Superior temporal gyrus (tissue), 1 donor: ENCODE data around the gene ARF6.
"Not testable (repeated sequence)": the region's sequence is repeated elsewhere in the genome, so short reads cannot be mapped to it uniquely, and the experiment has no call there.

ENCODE experiments used
- DNase-seq: peaks from one replicate; pipeline ENCODE4 v3.0.0-alpha.2; 2016; ENCODE audit errors: extremely low spot score

The ARF6 gene

GRCh38 chr14:49876563-49877127 is 16.2 kb upstream of the ARF6 start:
- DNase-seq: no peak

GRCh38 chr14:49879646-49880204 is 13.2 kb upstream of the ARF6 start:
- no peak for DNase-seq

DNA sequence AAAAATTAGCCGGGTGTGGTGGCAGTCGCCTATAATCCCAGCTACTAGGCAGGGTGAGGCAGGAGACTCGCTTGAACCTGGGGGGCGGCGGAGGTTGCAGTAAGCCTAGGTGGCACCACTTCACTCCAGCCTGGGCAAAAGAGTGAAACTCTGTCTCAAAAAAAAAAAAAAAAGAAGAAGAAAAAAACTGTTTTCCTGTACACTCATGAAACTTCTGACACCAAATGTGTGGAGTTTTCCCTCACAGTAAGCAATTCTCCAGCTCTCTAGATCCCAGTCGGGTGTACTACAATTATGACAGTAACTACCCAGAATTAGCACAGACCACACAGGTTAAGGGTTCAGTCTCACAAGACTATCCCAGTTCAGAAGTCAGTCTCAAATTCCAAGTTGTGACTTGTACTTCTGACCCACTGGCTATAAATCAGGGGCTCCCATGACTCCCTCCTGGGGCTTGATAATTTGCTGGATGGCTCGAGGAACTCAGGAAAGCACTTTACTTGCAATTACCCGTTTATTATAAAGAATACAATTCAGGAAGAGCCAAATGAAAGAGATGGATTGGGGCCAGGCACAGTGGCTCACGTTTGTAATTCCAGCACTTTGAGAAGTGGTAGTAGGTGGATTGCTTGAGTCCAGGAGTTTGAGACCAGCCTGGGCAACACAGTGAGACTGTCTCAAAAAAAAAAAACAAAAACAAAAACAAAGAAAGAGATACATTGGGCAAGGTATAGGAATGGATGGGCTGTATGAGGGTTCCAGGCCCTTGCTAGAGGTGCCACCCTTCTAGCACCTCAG is 12.4 kb upstream of the ARF6 start:
- DNase-seq: no peak

DNA sequence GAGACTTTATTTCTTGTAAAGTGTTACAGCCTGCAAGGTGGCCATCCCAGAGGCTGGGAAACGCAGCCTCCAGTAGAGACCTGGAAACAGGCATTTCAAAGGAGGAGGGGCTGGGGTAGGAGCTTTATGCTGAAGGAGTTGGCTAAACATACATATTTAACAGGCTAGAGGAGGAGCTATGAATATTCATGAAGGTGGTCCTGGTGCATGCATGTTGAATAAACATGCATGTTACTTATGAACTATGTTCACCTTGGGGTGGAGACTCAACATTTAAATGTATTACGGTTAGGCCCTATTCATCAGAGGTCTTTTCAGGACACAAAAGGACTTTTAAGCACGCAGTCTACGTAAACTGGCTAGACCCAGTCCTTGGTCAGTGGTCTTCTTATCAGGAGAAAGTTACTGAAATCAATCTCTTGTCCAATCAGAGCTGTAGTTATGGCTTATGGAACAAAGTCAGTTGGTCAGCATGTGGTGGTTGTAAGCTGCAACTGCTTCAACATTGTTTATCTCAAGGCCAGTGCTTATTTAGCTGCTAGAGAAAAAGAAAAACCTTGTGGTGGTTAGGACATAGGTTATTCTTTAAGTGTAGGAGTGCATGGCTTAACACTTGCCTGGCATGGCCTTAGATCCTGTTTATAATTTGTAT is 11.4 kb upstream of the ARF6 start:
- DNase-seq: no peak

DNA sequence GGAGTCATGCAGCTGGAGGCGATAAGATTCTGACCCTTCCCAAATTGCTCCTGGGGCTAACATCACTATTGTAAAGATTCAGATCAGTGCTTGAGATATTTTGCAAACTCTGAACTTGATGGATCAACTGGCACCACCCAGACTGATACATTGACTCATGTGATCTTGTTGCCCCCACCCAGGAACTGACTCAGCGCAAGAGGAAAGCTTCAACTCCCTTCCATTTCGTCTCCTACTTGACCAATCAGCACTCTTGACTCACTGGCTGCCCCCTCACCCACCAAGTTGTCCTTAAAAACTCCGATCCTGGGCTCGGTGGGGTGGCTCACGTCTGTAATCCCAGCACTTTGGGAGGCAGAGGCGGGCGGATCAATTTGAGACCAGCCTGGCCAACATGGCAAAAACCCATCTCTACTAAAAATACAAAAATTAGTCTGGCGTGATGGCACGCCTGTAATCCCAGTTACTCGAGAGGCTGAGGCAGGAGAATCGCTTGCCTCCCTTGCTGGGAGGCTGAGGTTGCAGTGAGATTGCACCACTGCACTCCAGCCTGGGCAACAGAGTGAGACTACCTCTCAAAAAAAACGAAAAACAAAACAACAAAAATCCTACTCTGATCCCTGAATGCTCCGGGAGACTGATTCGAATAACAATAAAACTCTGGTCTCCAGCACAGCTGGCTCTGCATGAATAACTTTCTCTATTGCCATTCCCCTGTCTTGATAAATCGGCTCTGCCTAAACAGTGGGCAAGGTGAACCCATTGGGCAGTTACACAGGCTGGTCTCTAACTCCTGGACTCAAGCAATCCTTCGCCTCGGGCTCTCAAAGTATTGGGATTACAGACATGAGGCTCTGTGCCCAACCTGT is 9.8 kb upstream of the ARF6 start:
- no peak for DNase-seq

- no peak for DNase-seq
Observed at GRCh38 chr14:49886523-49886922, 6.4 kb upstream of the ARF6 start.

GRCh38 chr14:49888293-49888692 is 4.6 kb upstream of the ARF6 start:
- no peak for DNase-seq

DNA sequence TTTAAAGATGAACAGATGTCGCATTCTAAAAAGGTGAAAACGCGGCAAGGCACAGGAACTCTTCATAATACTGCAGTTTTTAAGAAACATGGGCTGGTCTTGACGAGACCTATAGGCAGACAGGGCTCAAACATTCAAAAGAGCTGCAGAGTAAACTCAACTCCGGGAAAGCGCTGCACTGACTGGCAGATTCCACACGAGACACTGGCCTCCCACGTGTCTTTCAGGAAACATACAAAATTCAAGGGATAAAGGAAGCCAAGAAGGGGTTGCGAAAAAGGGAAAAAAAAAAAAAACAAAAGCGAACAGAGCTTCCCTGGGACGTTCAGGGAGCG is 614 bp upstream of the ARF6 start:
- DNase-seq: peak; percentile 83

GRCh38 chr14:49893309-49894213 is 679 bp downstream of the ARF6 start:
- no peak for DNase-seq

DNA sequence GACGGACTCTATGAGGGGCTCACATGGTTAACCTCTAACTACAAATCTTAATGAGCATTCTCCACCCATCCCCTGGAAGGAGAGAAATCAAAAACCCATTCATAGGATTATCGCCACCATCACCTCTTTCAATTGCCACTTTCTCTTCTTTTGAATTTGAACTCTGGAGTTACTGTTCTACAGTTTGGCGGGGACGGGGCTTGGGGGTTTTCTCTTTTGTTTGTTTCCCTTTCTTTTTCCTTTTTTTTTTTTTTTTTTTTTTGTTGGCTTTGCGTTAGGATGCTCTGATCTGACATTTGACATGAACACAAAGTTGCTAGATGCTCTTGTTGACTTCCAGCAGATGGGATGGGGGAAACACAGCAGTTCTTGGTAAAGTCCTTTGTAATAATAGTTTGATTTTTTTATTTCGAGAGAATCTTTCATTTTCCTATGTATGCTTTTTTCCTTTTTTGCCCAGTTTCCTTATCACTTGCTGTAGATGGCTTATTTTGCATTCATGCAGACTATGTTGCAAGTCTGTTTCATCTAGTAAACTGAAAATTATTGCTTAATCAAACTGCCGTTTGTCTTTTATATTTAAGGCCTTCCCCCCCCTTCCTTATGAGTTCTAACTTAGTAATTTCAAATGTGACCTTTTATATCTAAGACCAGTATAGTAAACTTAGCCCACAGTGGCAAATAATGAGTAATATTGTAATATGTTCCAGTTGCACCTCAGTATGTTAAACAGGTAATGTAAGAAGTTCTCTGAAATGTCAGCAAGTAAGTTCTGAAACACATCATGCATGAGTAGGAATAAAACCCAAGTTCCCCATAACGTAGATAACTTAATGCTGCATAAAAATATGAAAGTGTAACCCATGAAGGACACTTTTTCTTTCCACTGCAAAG is 1.6 kb downstream of the ARF6 start:
- DNase-seq: not testable (repeated sequence)

DNA sequence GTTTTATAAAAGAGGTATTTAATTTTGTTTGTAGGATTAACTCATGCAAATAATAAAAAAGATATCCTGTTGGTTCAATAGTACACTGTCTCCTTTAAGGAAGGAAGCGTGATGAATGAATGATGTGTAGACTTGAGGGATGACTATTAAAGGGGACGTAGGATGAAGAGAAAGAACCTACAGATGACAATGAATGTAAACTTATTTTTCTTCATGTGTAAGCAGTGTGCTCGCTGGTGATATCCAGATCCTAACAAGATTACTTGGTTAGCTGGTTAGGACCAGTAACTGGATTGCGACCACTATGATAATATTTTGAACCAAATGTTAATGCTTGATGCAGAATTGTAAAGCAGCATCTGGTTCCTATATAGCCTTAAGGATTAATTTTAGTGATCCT is 2.6 kb downstream of the ARF6 start:
- DNase-seq: no peak

DNA sequence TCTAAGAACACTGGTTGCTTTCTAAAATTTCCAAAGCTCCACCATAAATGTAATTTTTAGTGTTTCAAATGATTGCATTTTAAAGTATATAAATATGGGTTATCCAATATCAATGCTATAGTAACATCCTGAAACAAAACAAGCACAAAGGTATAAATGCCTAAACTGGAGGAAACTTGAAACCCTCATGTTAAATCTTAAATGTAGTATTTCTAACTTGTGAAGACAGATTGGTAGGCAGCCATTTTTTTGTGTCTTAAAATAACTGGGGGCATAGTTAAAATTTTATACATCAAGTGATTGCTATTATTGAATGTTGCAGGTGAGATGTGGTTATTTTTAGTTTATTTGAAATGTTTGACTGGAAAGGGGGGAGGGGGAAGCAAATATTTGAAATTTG is 3.4 kb downstream of the ARF6 start:
- not testable (repeated sequence) for DNase-seq

GRCh38 chr14:49896966-49897365 is 4.1 kb downstream of the ARF6 start:
- DNase-seq: no peak

GRCh38 chr14:49897414-49897813 is 4.5 kb downstream of the ARF6 start:
- DNase-seq: no peak

DNA sequence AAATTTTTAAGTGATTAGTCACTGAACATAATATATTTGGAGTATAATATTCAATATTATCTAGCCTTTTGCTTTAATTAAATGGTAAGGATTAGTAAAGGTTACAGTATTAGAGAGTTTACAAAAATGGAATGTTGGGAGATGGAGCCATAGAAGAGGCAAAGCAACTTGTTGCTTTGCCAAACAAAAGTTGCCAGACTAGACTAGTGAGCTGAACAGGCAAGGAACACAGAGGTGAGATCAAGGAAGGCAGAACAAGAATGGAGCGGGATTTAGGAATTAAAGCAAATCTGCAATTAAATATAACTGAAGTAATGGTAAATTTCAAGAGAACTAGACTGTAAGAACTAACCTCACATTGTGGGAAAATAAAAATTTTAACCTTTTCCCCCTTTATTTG is 5.1 kb downstream of the ARF6 start:
- DNase-seq: no peak

DNA sequence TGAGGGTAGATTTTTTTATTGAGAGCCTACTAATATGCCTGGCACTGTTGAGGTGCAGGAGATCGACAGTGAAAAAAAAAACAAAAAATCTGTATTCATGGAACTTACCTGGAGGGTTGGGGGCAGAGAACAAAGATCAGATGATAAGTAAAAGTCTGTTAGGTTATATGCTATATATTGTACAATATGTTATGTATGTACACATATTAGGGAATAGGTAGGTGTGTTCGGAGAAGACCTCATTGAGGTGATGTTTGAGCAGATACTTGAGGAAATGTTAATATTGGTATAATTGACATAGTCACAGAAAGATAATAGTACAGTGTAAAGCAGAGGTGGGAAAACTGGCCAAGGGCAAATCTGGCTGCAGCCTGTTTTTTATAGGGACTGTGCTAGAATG is 5.6 kb downstream of the ARF6 start:
- DNase-seq: no peak

- DNase-seq: no peak
Observed at GRCh38 chr14:49900973-49901372, 8.1 kb downstream of the ARF6 start.

GRCh38 chr14:49902679-49903246 is 9.9 kb downstream of the ARF6 start:
- not testable (repeated sequence) for DNase-seq

DNA sequence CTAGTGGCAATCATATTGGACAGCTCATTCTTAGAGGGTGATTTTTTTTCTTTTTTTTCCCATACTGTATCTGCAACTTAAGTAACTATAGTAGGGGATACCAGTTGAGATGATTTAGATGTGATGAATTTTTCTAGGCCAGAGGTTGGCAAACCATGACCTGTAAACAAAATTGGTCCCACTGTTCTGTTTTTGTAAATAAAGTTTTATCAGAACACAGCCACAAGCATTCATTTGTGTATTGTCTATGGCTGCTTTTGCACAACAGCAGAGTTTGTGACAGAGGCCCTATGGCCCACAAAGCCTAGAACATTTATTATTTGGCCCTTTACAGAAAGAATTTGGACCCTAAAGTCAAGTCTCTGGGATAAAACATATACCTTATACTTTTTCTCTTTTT is 11.4 kb downstream of the ARF6 start:
- no peak for DNase-seq

- DNase-seq: no peak
Observed at GRCh38 chr14:49905989-49906388, 13.1 kb downstream of the ARF6 start.
